LHCN-M2 (cell line): ENCODE measurements around the gene EPB41L5. TPM values are rescaled to one million over a fixed set of nuclear protein-coding genes. Genes with fewer than 3 reads are reported as not detected.
"Not testable (repeated sequence)": the region's sequence is repeated elsewhere in the genome, so short reads cannot be mapped to it uniquely, and the experiment has no call there.

Source experiments
- DNase-seq: peaks from one replicate; pipeline ENCODE4 v3.0.0-alpha.2; 2012; ENCODE audit warnings: low read depth
- total RNA-seq: library from RNA; depleted of rRNA; stranded (reverse); fragments of >200 nt; gene quantifications from 2 replicates; pipeline ENCODE4 v1.2.3, GENCODE V29; 2014

EPB41L5 gene
- total RNA-seq, 1 experiment from 2014 or later = 13.9 TPM

DNA sequence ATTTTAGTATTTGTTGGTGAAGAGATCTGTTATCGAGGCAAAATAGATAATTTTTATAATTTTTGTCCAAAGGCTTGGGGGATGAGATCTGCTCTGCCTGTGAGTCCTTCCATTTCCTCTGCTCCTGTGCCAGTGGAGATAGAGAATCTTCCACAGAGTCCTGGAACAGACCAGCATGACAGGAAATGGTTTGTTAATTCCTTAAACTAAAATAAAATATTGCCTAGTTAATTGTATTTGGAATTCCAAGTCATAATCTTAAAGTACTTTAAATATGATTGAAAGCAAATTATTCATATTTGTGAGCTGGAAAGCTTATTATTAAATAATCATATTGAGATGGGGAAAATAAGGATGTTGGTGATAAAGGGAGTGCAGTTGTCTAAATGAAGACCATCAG lies 87.8 kb downstream of the EPB41L5 start:
- no peak for DNase-seq

DNA sequence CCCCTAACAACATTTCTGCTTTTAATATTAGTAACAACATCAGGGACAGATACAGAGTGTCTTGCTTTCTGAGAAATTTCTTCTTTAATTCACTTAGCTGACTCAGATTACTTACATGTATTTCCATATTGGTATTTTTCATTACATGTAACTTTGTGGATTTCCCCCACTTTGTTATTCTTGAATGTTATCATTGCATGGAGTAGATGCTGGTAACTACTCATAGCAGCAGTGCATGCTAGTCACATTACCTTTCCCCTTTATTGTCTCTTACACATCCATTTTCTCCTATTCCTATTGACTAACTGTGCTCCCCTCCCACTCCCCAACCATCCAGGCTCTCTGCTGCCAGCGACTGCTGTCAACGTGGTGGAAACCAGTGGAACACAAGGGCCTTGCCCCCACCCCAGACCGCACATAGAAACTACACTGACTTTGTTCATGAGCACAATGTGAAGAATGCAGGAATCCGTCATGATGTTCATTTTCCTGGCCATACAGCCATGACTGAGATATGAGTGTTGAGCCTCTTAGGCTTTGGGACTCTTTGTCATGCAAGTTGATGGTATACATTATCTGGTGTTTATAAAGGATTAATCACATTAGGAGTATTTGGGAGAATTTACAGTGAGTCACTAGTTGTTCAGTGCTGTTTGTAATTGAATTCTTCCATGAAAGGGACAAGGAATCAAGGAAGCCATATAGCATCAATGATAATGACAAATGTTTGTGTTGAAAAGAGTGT lies 91.0 kb downstream of the EPB41L5 start:
- DNase-seq = peak; percentile 89

DNA sequence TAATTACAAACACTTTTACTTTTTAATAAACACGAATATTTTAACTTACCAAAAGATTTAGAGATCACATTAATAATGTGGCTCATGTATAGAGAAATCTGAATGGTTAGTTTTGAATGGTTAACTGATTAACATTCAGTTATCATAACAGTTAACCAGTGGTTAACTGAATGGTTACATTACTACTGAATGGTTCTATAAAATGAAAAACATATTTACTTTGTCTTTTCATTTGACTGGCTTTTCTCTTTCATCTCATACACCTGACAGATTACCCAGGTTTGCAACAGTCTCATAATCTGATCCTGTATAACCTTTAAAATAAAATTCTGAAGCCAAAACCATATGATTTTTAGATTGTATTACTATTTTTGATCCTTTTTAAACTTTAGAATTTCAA lies 91.9 kb downstream of the EPB41L5 start:
- DNase-seq = no peak

DNA sequence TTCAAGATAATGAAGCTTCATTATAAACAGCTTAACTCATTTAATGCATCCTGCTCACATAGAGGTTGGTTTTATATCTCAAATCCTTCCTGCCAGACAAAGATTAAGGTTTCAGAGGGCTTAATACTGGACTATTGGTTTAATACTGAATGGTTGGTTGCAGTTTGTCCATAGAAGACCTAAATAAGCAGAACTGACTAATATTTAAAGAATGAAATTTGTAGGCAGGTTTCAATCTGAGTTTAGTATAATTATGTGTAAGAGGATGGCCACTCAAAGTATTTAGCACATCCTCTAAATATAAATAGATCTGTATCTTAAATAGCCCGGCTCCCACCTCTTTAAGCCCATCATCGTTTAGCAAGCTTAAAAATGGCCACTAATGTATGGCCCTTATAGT lies 92.5 kb downstream of the EPB41L5 start:
- peak; percentile 15 for DNase-seq

DNA sequence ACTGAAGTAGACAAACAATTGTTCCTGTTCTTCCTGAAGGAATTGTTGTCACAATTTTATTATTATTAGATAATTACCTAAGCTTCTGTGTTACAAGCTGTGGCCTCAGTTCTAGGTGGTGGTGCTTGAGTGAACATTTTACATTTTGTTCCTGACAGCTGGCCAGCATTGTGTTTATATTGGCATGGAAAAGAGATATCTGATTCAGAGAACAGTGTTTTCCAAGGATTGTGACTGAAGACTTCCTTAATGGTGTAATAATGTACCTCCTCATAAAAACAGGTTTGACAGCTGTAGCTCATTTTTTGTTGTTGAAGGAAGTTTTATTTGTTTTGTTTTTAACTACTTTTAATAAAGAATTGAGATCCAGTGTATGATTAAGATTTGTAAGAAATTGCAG lies 95.2 kb downstream of the EPB41L5 start:
- peak; percentile 91 for DNase-seq

DNA sequence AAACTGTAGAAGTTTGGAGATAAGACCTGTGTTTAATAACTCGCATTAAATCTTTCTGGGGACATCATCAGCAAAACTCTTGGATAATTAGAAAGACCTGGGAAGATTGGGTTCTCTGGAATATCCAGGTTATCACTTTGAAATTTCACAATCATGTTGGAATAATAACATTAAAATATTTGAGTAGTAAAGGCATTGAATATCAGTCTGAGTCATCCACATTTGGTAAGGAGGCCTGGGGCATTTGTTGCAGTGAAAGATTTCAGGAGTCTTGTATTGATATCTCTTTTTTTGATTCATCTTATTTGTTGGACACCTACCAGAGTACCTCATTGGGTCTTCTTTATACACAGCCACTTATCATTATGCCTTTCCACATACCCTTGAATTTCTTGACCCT lies 95.9 kb downstream of the EPB41L5 start:
- DNase-seq = peak; percentile 43

DNA sequence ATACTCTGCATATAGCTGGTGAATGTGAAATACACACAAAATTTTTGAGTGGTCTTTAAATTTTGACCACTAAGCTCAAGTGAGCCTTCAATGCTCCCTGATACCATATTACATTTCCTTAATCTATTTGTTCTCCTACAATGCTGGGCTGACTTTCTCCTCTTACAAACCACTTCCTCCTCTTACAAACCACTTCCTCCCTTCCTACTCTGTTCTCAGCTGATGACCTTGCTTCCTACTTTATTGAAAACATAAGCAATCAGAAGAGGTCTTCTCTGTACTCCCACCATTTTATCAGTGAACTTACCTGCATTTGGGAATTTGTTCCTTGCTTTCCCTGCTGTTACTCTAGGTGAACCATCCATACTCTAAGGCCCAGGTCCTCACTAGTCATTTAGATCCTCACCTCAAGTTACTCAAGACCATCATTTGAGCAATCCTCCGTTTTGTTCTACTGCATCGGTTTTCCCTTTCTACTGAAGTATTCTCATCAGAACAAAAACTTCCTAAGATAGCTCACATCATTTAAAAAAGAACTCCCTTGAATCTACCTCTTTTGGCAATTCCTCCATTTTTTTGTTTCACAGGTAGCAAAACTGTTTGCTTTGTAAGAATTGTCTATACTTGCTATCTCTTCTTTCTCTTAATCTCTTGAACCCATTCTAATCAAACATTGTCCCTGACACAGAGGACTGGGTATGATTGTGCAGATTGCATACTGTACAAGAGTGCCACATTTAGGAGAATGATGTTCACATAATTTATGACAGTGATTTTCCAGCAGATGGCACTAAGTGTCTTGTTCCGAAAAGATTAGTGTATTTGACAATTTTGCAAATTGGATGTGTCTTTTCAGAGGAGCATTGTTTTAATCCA lies 96.5 kb downstream of the EPB41L5 start:
- DNase-seq = peak; percentile 68

DNA sequence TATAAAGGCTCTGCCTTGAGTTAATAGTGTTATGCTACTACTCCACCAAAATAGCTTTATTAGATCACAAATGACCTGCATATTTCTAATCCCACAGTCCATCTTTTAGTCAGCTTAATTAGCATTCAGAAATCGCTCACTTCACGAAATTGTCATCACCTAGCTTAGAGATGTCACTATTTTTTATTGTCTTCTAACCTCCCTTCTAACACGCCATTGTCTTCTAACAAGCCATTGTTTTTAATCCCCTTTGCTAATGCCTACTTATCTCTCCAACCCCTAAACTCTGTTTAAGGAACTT lies 97.1 kb downstream of the EPB41L5 start:
- no peak for DNase-seq

DNA sequence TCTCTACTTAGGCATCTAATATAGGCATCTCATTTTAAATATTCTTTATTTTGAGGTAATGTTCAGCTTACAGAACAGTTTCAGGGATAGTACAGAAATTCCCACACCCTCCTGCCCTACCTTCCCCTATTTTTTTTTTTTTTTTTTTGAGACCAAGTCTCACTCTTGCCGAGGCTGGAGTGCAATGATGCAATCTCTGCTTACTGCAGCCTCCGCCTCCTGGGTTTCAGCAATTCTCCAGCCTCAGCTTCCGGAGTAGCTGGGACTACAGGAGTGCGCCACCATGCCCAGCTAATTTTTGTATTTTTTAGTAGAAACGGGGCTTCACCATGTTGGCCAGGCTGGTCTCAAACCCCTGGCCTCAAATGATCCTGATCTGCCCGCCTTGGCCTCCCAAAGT lies 97.6 kb downstream of the EPB41L5 start:
- DNase-seq = no peak

DNA sequence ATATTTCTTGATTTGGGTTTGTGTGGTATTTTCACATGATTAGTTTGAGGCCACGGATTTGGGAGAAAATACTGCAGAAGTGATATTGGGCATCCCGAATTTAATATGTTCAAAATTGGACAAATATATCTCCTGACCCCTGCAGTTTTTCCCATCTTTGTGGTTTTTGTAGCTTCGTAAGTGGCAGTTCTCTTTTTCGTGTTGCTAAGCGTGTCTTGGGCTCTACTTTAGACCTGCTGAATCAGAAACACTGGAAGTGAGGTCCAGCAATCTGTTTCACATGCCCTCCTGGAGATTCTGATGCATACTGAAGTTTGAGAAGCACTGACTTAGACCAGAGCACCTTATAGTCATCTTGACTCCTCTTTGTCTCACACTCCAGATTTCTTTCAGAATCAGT lies 98.3 kb downstream of the EPB41L5 start:
- DNase-seq = no peak

DNA sequence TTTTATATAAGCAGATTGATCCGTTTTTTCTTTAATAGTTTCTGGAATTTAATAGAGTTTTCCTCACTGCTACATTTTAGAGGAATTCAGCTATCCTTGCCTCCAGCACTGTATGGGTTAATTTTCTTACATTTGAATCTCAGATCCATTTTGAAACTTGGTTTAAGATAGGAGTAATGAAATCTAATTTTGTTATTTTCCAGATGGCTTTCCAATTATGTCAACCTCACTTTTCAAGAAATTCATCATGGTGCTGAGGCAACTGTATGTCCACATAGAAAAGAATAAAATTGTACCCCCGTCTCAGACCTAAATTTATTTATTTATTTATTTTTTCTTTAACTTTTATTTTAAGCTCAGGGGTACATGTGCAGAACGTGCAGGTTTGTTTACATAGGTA lies 105.1 kb downstream of the EPB41L5 start:
- DNase-seq = no peak

DNA sequence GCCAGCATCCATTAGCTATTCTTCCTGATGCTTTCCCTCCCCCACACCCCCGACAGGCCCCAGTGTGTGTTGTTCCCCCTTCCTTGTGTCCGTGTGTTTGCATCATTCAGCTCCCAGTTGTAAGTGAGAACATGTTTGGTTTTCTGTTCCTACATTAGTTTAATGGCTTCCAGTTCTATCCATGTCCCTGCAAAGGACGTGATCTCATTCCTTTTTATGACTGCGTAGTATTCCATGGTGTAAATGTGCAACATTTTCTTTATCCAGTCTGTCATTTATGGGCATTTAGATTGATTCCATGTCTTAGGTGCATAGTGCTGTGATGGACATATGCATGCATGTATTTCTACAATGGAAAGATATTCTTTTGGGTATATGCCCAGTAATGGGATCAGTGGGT lies 105.6 kb downstream of the EPB41L5 start:
- DNase-seq = no peak

DNA sequence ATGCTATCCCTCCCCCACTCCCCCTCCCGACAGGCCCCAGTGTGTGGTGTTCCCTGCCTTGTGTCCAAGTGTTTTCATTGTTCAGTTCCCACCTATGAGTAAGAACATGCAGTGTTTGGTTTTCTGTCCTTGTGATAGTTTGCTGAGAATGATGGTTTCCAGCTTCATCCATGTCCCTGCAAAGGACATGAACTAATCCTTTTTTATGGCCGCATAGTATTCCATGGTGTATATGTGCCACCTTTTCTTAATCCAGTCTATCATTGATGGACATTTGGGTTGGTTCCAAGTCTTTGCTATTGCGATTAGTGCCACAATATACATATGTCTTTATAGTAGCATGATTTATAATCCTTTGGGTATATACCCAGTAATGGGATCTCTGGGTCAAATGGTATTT lies 108.5 kb downstream of the EPB41L5 start:
- DNase-seq = not testable (repeated sequence)

DNA sequence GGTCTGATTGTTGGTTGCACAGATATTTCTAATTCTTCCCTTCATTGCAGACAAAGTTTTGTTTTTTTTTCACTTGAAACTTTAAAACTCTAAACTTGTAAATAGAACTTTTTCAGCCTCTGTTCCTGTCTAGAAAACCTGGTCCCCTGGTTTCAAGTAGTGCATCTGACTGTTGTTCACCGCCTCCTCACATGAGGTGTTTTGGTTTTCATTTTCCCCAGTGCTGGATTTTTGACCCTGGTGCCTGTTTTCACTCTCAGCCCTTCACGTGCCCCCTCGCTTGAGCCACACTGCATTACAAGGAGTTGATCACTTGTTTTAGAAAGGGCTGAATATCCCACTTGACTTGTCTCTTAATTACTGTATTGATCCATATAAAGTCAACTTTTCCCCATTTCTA lies 110.2 kb downstream of the EPB41L5 start:
- DNase-seq = no peak

DNA sequence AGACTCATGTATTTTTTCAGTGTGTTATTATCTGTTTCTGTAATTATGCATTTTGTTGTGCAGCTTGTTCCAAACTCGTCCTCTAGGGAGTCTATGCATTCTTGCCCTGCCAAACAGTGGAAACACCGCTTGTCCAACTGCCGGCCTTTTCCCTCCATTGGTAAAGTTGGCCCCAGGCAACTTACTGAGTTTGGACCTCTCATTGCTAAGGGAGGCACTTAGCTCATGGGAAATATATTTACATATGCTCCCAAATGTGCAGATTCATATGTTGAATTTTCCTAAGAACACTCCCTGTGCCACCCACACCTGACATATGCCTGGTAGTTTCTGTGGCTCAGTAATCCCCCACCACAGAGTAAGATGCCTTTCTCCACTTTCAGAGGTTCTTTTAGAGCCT lies 112.3 kb downstream of the EPB41L5 start:
- no peak for DNase-seq

DNA sequence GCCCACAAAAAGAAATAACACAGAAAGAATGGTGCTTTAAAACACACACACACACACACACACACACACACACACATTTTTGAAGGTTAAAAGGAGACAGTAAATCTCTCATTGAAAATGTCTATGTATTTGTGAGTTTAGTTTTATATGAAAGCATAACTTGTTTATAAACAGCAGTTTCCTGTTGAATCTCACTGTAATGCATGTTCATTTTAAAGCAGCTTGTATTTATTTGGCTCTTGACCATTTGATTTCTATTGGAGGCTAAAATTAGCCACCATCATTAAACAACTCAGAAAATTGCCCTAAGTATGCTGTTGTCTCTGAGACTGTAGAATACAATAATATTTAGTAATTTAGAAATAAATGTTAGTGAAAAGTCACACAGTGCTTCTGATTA lies 115.3 kb downstream of the EPB41L5 start:
- no peak for DNase-seq

DNA sequence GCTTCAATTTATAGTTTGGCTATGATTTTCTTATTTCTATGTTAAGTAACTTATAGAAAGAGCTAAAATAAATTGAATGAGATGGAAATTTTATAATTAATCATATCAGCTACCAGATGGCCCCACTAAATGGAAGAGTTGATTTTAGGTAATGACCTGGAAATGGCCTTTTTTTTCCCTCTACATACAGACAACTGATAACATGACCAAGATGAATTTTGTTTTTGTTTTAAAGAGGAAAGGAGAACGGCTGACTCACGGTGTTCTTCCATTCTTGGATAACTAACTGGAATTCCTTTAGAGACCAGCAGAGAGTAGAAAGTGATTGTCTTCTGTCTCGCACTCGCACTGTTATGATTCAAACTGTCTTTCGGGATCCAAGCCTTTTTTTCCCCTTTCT lies 119.3 kb downstream of the EPB41L5 start:
- DNase-seq = peak; percentile 63

DNA sequence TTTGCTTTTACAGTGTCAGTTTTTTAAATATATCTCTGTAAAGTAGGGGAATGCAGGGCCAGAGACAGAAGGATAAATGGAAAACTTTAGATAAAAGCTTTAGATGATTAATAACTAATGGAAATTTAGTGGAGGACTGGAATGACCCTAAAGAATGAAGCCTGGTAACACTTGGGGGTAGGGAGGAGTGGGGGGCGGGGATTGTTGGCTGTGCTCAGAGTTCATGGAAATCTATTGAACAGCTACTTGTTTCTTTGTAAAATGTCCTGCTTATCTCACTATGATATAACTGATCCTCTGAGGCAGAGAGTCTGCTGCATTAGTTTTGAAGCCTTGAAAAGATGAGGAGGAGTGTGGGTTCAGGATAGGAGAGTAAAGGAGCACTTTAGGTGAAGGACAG lies 119.8 kb downstream of the EPB41L5 start:
- DNase-seq = no peak

DNA sequence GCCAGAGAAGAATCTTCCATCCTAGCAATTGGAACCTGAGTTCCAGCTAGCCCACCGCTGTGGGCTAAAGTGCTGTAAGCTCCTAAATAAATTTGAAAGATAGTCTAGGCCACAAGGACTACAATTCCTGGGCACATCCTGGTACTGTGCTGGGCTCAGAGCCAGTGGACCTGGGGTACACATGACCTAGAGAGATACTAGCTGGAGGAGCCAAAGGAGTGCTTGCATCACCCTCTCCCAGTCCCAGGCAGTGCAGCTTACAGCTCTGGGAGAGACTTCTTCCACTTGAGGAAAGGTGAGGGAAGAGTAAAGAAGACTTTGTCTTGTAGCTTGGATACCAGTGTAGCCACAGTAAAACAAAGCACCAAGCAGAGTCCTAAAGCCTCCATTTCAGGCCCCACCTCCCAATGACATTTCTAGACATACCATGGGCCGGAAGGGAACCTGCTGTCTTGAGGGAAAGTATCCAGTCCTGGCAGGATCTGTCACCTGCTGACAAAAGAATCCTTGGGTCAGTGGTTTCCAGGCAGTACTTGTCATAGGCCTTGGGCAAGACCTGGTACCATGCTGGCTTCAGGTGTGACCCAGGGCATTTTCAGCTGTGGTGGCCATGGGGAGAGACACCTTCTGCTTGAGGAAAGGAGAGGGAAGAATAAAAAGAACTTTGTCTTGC lies 120.8 kb downstream of the EPB41L5 start:
- DNase-seq = no peak

DNA sequence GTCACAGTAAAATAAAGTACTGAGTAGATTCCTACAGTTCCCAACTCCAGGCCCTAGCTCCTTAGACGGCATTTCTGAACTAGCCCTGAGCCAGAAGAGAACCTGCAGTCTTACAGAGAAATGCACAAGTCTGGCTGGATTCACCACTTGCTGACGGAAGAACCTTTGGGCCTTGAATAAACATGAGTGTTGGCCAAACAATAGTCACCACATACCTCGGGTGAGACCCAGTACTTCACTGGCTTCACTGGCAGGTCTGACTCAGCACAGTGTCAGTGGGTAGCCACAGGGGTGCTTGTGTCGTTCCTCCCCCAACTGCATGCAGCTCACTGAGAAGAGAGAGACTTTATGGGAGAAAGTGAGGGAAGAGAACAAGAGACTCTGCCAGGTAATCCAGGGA lies 121.4 kb downstream of the EPB41L5 start:
- peak; percentile 92 for DNase-seq

DNA sequence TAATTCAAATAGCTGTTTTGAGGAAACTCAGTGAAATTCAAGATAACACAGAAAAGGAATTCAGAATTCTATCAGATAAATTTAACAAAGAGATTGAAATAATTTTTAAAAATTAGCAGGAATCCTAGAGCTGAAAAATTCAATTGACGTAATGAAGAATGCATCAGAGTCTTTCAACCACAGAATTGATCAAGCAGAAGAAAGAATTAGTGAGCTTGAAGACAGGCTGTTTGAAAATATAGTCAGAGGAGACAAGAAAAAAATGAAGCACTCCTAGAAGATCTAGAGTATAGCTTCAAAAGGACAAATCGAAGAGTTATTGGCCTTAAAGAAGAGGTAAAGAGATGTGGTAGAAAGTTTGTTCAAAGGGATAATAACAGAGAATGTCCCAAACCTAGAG lies 122.1 kb downstream of the EPB41L5 start:
- not testable (repeated sequence) for DNase-seq

DNA sequence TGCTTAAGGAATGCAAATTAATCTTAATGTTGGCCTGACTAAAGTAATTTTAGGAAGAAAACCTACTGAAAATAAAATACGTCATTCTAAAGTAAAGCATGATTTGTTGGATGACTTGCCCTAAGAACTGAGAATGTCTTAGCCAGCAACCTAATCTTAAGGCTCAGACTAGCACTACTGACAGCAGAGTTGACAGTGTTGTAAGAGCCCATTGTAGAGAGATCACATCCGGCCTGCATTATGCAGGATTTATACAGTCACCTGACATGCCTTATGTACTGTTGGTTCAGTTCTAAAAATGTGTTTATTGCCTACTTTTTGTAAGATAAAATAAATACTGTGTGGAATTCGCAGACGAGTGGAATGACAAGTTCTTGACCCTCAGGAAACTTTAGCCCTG lies 128.0 kb downstream of the EPB41L5 start:
- no peak for DNase-seq
